CD4-positive, alpha-beta T cell (primary cell): Measurements from ENCODE around the gene SLC25A19. TPM values are rescaled to one million over a fixed set of nuclear protein-coding genes. Genes with fewer than 3 reads are reported as not detected.

Experiments used
- ATAC-seq: fragments of 200-7000 bp; cut with Tn5 transposase; one replicate; pipeline ENCODE4 v1.10.0; 2022; ENCODE audit warnings: mild to moderate bottlenecking; ENCODE audit not compliant: poor library complexity
- CTCF ChIA-PET: fragments of 350-600 bp; sonication (Branson Sonifier 250); formaldehyde crosslinking; loops from one replicate; lab custom pipeline; 2021; ENCODE audit warnings: antibody characterized with exemption, inconsistent platforms; lab: Charles Lee
- POLR2A ChIA-PET: fragments of 350-600 bp; sonication (Branson Sonifier 250); formaldehyde crosslinking; loops from one replicate; lab custom pipeline; 2021; ENCODE audit warnings: antibody characterized with exemption, inconsistent platforms; lab: Charles Lee
- DNase-seq, 14 experiments: peaks; one replicate each; pipeline ENCODE4 v3.0.0-alpha.2; 2013 to 2020; ENCODE audit warnings: mixed read lengths in 2 of 14
- H3K27ac ChIP-seq, 2 donors: one replicate each; pipeline versions ENCODE4 v1.5.1 to v1.7.0; 2013; ENCODE audit warnings: low read length in 2 of 2, low read depth in 1 of 2, mild to moderate bottlenecking in 1 of 2
- H3K27me3 ChIP-seq, 2 experiments: 1 replicate in 1 of 2; 2 replicates in 1 of 2; pipeline versions ENCODE4 v1.6.1 to v1.7.0; 2013; ENCODE audit warnings: low read length in 2 of 2, control low read depth in 1 of 2, mild to moderate bottlenecking in 1 of 2, moderate library complexity in 1 of 2; ENCODE audit not compliant: insufficient read depth in 2 of 2, control insufficient read depth in 1 of 2
- H3K36me3 ChIP-seq: one replicate; pipeline ENCODE4 v1.6.1; 2013; ENCODE audit warnings: low read length, control low read depth; ENCODE audit not compliant: insufficient read depth
- H3K4me1 ChIP-seq: one replicate; pipeline ENCODE4 v1.6.1; 2013; ENCODE audit warnings: low read length, control low read depth; ENCODE audit not compliant: insufficient read depth
- H3K4me3 ChIP-seq: one replicate; pipeline ENCODE4 v1.5.1; 2013; ENCODE audit warnings: mild to moderate bottlenecking, low read length, moderate library complexity
- H3K9me3 ChIP-seq, 2 experiments: 1 replicate in 1 of 2; 2 replicates in 1 of 2; pipeline versions ENCODE4 v1.6.1 to v1.7.0; 2013; ENCODE audit warnings: low read length in 2 of 2, mild to moderate bottlenecking in 2 of 2, control low read depth in 1 of 2, moderate library complexity in 1 of 2; ENCODE audit not compliant: control insufficient read depth in 1 of 2, insufficient read depth in 1 of 2
- H3K27ac Mint-ChIP-seq: one replicate; pipeline ENCODE4 v1.8.0; 2020; ENCODE audit warnings: mixed read lengths
- H3K27me3 Mint-ChIP-seq: one replicate; pipeline ENCODE4 v1.8.0; 2021; ENCODE audit warnings: mixed read lengths
- H3K36me3 Mint-ChIP-seq: one replicate; pipeline ENCODE4 v1.8.0; 2021; ENCODE audit warnings: low read depth, mixed read lengths
- H3K4me1 Mint-ChIP-seq: one replicate; pipeline ENCODE4 v1.8.0; 2021; ENCODE audit warnings: low read depth, mixed read lengths
- H3K4me3 Mint-ChIP-seq: one replicate; pipeline ENCODE4 v1.8.0; 2020; ENCODE audit warnings: mild to moderate bottlenecking, mixed read lengths
- H3K9me3 Mint-ChIP-seq: one replicate; pipeline ENCODE4 v1.8.0; 2020; ENCODE audit warnings: mixed read lengths
- CTCF ChIP-seq: fragments of 200-600 bp; IDR thresholded peaks from one replicate; pipeline ENCODE4 v1.8.0; 2022; ENCODE audit warnings: antibody characterized with exemption, mild to moderate bottlenecking
- intact Hi-C, 2 experiments: fragments of 100-400 bp; cut with DNase I in 1 of 2; cut with micrococcal nuclease in 1 of 2; formaldehyde crosslinking; loops; one replicate each; pipeline versions ENCODE4 v1.15.1 to v1.9.0; 2023 to 2025; cut with DNase I, micrococcal nuclease
- polyA plus RNA-seq, 2 donors: library from polyadenylated mRNA; unstranded; fragments of 120-200 nt; gene quantifications; one replicate each; pipeline ENCODE4 v1.2.1, GENCODE V29; 2013
- total RNA-seq, 174 experiments: library from RNA in 2 of 174; stranded (reverse) in 2 of 174; gene quantifications; one replicate each; pipeline ENCODE4 v1.2.3 and lab custom pipeline; 2021 to 2026

SLC25A19 gene
- 10 to 100 TPM; 11.1 to 12.0 TPM for total RNA-seq
- polyA plus RNA-seq (2013, experiment 1 of 2), result 10.5 TPM
- 11.5 TPM for polyA plus RNA-seq (2013, experiment 2 of 2)
- total RNA-seq (lab: John Stamatoyannopoulos, UW), result 6.9 to 88.5 (median 21.1) reads per million in 172 experiments

- intact Hi-C loops, result loop anchor here (1.0 to 5.0 kb wide), 6 partner anchors 18 to 228 kb away; partner anchors contain the start of genes GRB2 (in 2 of the 2), MIF4GD (in 2 of the 2), GGA3 (in 1 of the 2) and MRPS7 (in 1 of the 2)
- Histone ChIP-seq H3K27me3 (no peaks in the 10 kb centered on the region), H3K27ac (peak within 1 kb of the TSS; percentile 95 to 99), H3K36me3 (peaks cover 13% of the 10 kb centered on the region), H3K4me3 (peak within 1 kb of the TSS; percentile 64), H3K4me1 (peaks cover 21% of the 10 kb centered on the region), H3K9me3 (no peaks in the 10 kb centered on the region)
- ATAC-seq, result peak; percentile 87
- peaks cover 22% of the 10 kb centered on the region for H3K4me1 Mint-ChIP-seq
- peak within 1 kb of the TSS; percentile 98 for H3K27ac Mint-ChIP-seq
- ChIA-PET POLR2A (interaction anchor here (0.5 to 3.2 kb wide), 54 partner anchors 9 to 566 kb away, joined by 3 to 181 read pairs (median 4); partner anchors contain the start of genes CDR2L, FDXR, GGA3 and GRB2), CTCF (interaction anchor here (0.6 to 4.9 kb wide), 16 partner anchors 19 to 566 kb away, joined by 3 to 66 read pairs (median 4); partner anchors contain the start of genes GGA3, GRB2, MIF4GD and MRPS7)
- peaks cover 22% of the 10 kb centered on the region for H3K36me3 Mint-ChIP-seq
- peak; percentile 91 to 99 (median 94) for DNase-seq
- H3K4me3 Mint-ChIP-seq, result peak within 1 kb of the TSS; percentile 99
- peak; percentile 45 for TF ChIP-seq CTCF
- no peaks in the 10 kb centered on the region for H3K27me3 Mint-ChIP-seq
- H3K9me3 Mint-ChIP-seq, result no peaks in the 10 kb centered on the region
Observed at GRCh38 chr17:75289115-75289831, at the start of gene SLC25A19. Gene SLC25A19, minus strand, starts transcription at chr17:75289433. Its CDS starts 2,669 bp downstream, at chr17:75286764.

- Histone ChIP-seq H3K9me3 (no peaks in the 10 kb centered on the region), H3K36me3 (no peaks in the 10 kb centered on the region), H3K27me3 (no peaks in the 10 kb centered on the region), H3K4me3 (peak overlapping the region; percentile 30), H3K4me1 (peaks cover 79% of the 10 kb centered on the region), H3K27ac (peak overlapping the region; percentile 38 to 47)
- intact Hi-C loops, result loop anchor here in 1 of 2 experiments (5.0 kb wide), 1 partner anchor 34 kb away; no protein-coding TSS in a partner anchor
- DNase-seq (peak in 3 of 14 experiments; percentile 44 to 56 (median 49)), ATAC-seq (peak; percentile 54)
- H3K4me3 Mint-ChIP-seq, result peak overlapping the region; percentile 59
- H3K9me3 Mint-ChIP-seq, result no peaks in the 10 kb centered on the region
- peaks cover 74% of the 10 kb centered on the region for H3K4me1 Mint-ChIP-seq
- no peaks in the 10 kb centered on the region for H3K27me3 Mint-ChIP-seq
- CTCF ChIA-PET, result interaction anchor here (0.6 to 1.8 kb wide), 3 partner anchors 11 to 63 kb away, joined by 3 to 6 read pairs (median 5); no protein-coding TSS in a partner anchor
- peak overlapping the region; percentile 81 for H3K27ac Mint-ChIP-seq
- H3K36me3 Mint-ChIP-seq, result peaks cover 10% of the 10 kb centered on the region
- TF ChIP-seq CTCF, result no peak
- POLR2A ChIA-PET, result interaction anchor here (0.8 to 4.0 kb wide), 15 partner anchors 10 to 178 kb away, joined by 3 to 31 read pairs (median 5); partner anchors contain the start of genes GRB2, MIF4GD, SLC25A19 and TSEN54
Observed at GRCh38 chr17:75338335-75338734, 49.1 kb upstream of the SLC25A19 start.

- Mint-ChIP-seq H3K4me3 (peak overlapping the region; percentile 35), H3K4me1 (peaks cover 65% of the 10 kb centered on the region), H3K9me3 (no peaks in the 10 kb centered on the region), H3K27ac (peak overlapping the region; percentile 88), H3K36me3 (peaks cover 29% of the 10 kb centered on the region), H3K27me3 (no peaks in the 10 kb centered on the region)
- peak; percentile 9 for ATAC-seq
- intact Hi-C loops, result loop anchor here in 1 of 2 experiments (5.0 kb wide), 1 partner anchor 37 kb away; no protein-coding TSS in a partner anchor
- no peak for DNase-seq
- Histone ChIP-seq H3K9me3 (no peaks in the 10 kb centered on the region), H3K36me3 (peaks cover 24% of the 10 kb centered on the region), H3K4me3 (no peak overlapping the region), H3K27ac (peak overlapping the region in 1 of 2 donors; percentile 2), H3K4me1 (peaks cover 63% of the 10 kb centered on the region), H3K27me3 (no peaks in the 10 kb centered on the region)
- ChIA-PET CTCF (interaction anchor here (1.0 to 2.3 kb wide), 4 partner anchors 16 to 77 kb away, joined by 3 to 7 read pairs (median 6); partner anchors contain the start of gene MIF4GD), POLR2A (interaction anchor here (0.9 to 4.0 kb wide), 5 partner anchors 10 to 70 kb away, joined by 3 to 31 read pairs (median 25); partner anchors contain the start of gene GRB2)
- no peak for TF ChIP-seq CTCF
Observed at GRCh38 chr17:75335315-75335714, 46.1 kb upstream of the SLC25A19 start.
